Activated CD4-positive, CD25-positive, alpha-beta regulatory T cell (primary cell): ENCODE measurements around the gene RANBP10.

Experiments used
- DNase-seq, 4 experiments: peaks; one replicate each; lab custom pipeline; 2025; lab: John Stamatoyannopoulos, UW

The RANBP10 gene

DNA sequence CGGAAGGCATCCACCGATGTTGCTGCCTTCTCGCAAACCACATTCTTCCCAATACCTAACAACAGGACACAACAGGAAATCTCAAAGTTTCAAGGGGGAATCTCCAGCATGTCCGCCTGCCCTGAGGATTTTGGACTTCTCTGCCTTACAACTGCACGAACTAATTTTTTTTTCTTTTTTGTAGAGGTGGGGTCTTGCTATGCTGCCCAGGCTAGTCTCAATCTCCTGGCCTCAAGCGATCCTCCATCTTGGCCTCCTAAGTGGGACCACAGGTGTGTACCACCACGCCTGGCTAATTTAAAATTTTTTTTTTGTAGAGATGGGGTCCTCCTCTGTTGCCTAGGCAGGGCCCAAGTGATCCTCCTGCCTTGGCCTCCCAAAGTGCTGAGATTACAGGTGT lies 130.4 kb downstream of the RANBP10 start:
- DNase-seq = no peak

DNA sequence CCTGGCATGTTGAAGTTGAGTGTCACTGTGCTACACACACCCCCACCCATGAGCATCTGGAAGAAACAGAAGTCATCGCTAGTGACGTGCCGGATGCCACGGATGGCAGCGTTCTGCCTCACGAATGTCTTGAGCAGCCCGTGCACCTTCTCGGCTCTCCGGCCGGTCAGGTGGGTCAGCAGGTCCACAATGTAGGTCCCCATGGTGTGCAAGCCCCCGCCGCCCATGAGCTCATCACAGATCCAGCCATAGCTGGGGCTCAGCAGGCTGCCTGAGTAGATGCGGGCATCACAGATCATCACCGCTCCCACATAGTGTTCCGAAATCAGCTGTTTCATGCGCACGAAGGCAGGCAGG lies 130.8 kb downstream of the RANBP10 start:
- no peak for DNase-seq

DNA sequence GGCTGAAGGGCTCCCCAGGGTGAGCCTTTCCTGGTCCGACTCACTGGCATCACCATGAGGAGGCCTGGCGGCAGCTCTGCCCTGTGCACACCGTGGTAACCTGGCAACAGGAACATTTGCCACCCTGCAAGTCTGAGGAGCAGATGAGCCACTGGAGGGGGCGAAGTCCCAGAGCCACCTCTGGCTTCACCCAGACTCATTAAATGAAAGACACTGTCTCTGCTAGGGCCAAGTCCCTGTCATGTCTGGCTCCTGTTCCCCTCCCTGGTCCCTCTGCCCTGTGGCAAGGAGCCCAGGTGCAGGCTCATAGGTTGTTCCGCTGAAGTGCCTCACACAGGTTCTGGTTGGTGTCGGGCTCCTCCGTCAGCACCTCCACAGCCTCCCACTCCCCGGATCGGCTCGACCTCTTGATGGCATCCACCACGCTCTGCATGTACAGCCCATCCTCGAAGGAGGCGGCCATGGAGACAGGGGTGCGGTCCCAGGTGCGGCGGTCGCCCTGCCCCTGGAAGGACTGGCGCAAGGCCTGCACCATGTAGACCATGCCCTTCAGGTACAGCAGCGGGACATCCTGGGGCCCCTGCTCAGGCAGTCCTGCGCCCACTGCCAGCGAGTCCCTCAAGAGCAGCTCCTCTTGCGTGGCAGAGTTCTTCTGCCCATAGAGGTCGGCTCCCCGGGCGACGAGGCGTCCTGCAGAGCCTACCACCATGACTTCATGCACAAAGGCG lies 131.3 kb downstream of the RANBP10 start:
- DNase-seq = no peak

DNA sequence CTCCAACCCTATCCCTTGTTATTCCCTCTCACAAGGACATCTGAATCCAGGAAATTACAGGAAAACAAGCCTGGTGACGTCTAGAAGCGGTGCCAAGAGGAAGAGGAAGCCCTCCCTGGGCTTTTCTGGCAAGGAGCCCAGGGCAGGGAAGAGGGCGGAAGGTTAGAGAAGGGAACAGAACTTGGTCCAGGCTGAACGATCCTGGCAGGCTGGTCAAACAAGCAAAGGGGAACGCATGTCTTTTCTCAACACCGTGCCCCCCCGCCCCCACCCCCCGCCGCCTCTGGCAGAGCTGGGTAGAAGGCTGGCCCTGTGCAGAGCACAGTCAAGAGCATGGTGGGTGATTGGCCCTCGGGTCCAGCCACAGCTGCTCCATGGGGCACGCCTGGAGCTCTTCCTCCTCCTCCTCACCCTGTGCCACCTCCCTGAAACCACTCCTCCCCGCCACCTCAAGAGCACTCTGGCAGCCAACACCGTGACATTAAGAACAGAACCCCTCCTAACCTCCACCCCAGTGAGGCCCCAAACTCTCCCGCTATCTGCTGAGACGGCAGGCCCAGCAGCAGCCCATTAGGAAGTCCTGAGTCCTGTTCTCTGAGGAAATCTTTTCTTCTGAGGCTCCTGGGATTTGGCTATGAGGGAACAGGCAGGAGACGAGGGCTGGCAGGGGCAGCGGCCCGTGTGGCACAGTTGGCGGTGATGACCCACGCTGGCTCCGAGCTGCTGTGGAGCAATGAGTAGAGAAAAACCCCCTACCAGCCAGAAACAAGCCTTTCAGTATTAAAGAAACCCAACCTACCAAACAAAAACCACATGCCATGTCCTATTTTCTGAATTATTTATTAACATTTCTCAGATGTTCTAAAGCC lies 132.4 kb downstream of the RANBP10 start:
- no peak for DNase-seq
